ENCODE results near the gene SLC9A3. TPM values are rescaled to one million over a fixed set of nuclear protein-coding genes. Genes with fewer than 3 reads are reported as not detected.

SLC9A3 gene
- total RNA-seq, 1 donor from 2014 or later, result 0.79 TPM

- no peak for DNase-seq (ENCODE audit: low read depth in 2 of 2)
These were observed 91.9 kb downstream of the SLC9A3 start for GRCh38 chr5:432201-432927.

GRCh38 chr5:431711-432050 is 92.6 kb downstream of the SLC9A3 start:
- no peak for DNase-seq (ENCODE audit: low read depth in 2 of 2)

DNA sequence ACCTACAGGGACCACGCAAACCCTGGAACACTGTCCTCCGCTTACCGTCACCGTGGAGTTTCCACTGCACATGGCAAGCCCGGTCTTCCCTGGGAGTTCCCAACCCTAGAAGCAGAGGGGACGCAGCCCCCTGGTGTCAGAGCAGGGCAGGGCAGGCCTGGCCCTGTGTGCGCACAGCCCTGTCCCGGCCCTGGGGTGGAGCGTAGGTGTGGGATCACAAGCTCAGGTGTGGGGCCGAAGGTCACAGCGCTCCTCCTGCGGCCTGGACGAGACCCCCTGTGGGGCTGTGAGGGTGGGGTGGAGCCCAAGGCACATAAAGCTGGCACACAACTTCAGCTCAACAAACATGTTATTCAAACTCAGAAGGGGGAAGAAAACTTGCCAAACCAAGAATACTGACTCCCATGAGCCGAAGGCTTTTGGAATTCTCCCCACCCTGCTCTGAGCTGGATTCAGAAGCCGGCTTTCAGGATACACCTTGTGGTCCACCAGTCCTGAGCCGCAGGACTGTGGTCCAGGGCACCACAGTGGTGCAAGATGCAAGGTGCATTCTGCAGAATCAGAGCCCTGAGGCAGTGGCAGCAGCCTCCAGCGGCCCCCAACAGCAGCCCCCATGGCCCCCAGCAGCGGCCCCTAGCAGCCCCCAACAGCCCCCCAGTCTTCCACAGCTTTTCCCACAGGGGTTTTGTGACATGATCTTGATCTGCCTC is 93.1 kb downstream of the SLC9A3 start:
- peak; percentile 70 to 86 for DNase-seq (ENCODE audit: low read depth in 2 of 2)

GRCh38 chr5:430214-430925 is 93.9 kb downstream of the SLC9A3 start:
- DNase-seq (ENCODE audit: low read depth in 2 of 2), result no peak

DNA sequence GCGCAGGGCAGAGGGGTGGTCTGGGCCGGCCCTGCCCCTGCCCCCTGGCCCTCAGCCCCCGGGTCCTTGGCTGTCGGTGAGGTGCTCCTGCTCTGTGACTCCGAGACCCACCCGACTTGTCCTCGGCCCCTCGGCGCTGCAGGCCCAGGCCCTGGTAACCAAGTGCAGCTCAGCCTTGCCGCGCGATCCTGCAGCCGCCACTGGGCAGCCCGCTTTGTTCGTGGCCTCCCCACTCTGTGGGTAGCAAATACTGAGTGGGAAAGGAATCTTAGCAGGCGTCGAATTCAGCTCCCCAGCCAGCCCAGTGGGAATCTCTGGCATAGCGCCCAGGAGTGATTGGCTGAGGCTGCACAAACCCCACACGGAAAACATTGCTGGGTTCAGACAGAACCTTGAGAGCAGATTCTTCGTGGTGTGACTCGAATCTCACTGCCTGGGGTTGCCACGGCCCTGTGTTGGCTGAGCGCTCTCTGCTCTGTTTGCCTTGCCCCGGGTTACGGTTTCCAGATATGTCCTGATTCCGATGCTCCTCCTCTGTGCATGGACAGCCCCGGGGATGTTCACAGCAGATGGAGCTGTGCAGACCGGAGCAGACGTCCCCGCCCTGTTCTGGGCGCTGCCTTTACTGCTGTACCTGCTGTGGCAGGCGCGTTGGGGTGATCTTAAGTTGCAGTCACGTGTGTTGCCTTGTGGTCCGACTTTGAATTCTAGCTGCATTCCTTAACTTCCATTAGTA is 94.6 kb downstream of the SLC9A3 start:
- DNase-seq (ENCODE audit: low read depth in 2 of 2), result no peak

DNA sequence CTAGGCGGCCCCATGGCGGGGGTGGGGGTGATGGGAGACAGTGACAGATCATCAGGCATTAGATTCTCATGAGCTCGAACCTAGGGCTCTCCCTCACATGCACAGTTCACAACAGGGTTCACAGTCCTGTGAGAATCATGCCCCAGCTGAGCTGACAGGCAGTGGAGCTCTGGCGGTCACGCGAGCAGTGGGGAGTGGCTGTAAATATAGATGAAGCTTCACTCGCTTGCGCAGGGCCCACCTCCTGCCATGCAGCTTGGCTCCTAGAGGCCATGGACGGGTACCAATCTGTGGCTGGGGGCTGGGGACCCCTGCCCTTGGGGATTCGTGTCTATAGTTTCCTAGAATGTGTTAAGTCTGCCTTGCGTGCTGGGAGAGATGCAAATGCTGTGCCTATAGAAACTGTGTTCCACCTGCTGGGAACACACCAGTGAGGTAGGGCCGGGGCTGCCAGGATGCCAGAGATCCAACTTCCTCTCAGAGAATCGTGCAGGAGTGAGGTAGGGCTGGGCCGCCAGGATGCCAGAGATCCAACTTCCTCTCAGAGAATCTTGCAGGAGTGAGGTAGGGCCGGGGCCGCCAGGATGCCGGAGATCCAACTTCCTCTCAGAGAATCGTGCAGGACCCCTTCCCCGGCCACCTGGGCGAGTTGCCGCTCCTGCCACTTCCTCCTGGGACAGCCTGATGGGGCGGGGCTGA is 95.3 kb downstream of the SLC9A3 start:
- DNase-seq (ENCODE audit: low read depth in 2 of 2), result no peak

- no peak for DNase-seq (ENCODE audit: low read depth in 2 of 2)
These were observed 96.0 kb downstream of the SLC9A3 start for GRCh38 chr5:428219-428618.

- DNase-seq (ENCODE audit: low read depth in 2 of 2), result no peak
These were observed 96.7 kb downstream of the SLC9A3 start for GRCh38 chr5:427415-428087.

DNA sequence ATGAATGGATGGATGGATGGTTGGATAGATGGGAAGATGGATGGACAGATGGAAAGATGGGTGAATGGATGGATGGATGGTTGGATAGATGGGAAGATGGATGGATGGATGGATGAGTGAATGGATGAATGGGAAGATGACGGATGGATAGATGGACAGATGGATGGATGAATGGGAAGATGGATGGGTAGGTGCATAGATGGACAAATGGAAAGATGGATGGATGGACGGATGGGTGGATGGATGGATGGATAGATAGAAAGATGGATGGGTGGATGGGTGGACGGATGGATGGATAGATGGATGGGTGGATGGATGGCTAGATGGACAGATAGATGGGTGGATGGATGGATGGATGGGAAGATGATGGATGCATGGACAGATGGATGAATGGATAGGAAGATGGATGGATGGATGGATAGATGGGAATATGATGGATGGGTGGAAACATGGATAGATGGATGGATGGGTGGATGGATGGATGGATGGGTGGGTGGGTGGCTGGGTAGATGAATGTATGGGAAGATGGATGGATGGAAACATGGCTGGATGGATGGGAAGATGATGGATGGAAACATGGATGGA is 97.8 kb downstream of the SLC9A3 start:
- DNase-seq (ENCODE audit: low read depth in 2 of 2), result no peak

DNA sequence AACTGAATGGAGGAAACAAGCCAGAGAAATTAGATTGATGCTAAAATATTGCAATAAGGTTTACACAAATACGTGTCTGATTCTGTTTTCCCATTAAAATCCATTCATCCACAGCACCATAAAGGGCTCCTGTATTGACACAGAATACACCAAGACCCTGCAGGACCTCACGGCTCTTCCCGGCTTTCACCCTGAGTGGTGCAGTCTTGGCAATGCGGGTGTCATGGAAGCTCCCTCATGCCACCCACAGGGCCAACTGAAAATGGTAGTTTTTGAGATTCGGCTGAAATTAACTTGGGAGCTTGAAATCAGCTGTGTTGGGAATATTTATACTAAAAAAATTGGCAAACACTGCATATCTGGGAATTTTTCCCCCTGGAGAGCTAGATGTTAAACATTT is 98.5 kb downstream of the SLC9A3 start:
- DNase-seq (ENCODE audit: low read depth in 2 of 2), result peak; percentile 59 to 60

GRCh38 chr5:424301-425110 is 99.7 kb downstream of the SLC9A3 start:
- DNase-seq (ENCODE audit: low read depth in 2 of 2), result no peak

DNA sequence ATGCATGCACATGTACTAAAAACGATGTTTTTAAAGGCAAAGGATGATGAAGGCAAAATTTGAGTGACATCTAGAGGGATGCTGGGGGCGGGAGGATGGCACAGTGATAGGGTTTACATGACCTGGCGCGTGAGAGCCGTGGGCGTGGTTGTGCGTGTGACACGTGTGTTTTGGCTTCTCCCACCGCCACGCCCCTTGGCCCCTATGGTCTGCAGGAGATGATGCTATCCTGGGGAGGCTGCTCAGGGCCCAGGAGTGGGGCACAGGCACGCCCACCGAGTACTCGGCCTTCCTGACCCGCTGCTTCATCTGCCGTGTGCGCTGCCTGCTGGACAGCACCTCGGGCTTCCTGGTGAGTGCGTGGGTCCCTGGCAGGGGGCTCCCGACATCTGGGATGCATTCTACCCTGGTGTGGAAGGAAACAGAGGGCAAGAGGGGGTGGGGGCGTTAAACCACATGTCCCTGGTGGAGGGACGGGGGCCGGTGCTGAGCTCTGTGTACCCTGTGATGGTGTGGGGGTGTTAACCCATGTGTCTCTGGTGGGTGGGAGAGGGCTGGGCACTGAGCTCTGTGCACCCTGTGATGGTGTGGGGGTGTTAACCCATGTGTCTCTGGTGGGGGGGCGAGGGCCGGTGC is 100.5 kb downstream of the SLC9A3 start:
- DNase-seq (ENCODE audit: low read depth in 2 of 2), result no peak

DNA sequence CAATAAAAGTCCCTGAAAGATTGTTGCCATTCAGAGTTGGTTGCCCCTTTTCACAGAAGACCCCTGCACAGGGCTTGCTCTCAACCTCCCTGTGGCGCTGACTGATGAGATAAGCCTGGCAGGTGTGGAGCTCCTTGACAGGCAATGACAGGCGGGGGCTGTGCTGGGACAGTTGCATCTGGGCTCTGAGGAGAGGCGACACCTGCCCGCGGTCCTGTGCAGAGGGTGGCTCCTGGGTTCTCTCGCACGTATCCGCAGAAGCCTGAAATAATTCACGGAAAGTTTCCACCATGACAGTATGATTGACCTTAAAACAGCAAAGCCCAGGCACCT is 101.0 kb downstream of the SLC9A3 start:
- DNase-seq (ENCODE audit: low read depth in 2 of 2), result no peak

DNA sequence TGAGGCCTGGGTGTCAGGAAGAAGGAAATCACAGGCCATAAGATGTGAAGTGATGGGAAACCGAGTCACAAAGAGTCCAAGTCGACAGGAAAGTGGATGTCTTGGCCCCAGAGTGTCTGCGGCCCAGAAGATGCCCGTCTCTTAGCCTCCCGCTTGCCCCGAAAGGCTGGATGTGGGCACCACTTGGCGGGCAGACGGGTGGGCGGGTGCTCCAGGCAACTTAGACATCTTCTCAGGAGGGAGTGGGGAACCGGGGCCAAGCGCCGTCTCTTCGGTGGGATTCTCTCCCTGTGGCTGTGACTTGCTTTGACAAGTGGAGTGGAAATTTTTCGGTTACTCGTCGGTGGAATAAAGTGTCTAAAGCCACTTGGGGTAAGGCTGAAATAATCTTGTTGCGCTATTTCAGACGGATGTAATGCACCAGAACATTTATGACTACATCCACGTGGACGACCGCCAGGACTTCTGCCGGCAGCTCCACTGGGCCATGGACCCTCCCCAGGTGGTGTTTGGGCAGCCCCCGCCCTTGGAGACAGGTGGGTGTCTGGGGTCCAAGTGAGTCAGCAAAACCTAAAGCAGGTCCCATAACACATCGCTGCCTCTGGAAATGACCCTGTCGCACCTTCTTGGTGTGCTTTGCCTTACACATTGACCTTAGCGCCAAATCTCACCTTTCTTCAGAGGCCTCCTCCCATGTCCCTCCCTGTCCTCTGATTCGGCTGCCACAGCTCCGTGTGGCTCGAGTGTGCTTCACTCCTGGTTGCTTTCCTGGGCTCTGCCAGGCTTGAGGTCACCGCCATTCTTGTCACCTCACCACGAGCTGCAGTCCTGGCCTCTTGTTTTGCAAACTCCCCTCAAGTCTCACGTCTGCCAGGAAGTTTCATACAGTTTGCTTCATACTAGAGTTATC is 101.7 kb downstream of the SLC9A3 start:
- no peak for DNase-seq (ENCODE audit: low read depth in 2 of 2)

DNA sequence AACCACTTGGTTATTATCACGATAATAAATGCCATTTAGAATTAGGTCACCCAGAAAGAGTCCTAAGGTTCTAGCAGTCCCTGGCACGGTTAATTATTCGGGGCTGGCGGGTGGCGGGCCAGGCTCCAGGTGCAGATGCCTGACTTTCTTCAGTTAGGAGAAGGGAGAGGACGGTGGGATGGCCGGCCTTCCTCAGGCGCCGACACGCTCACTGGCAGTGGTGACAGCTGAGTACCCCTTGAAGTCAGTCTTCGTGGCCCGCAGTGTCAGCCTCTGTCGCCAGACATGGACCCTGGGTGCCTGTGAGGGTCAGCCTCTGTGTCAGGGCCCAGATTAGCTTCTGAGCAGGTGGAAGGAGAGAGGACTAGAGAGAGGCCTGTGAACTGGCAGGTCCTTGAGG is 102.3 kb downstream of the SLC9A3 start:
- DNase-seq (ENCODE audit: low read depth in 2 of 2), result no peak

DNA sequence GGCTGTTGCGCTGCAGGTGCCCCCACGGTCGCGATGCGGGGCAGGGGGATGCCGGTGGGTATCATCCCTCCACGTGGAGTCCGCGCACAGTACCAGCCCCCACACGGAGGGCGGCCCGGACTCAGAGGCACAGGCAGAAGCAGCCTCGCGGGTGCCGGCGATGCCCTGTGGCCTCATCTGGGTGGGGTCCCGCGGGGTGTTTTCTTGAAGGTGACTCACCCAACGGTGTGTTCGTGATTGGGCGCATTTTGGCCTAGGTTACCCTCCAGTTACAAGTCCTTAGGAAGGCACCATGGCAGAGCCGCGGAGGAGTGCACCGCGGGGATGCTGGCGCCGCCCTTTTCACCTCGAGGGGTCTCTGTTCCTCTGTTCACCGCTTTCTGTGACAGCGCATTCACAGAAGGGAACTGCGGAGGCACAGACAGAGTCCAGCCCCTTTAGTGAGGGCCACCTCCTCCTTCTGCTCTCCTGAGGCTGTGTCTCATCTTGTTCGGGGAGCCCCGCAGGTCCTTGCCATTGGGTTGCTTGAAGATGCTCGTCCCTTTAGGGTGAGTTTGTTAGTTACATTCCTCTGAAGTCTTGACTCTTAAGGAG is 102.9 kb downstream of the SLC9A3 start:
- DNase-seq (ENCODE audit: low read depth in 2 of 2), result no peak

DNA sequence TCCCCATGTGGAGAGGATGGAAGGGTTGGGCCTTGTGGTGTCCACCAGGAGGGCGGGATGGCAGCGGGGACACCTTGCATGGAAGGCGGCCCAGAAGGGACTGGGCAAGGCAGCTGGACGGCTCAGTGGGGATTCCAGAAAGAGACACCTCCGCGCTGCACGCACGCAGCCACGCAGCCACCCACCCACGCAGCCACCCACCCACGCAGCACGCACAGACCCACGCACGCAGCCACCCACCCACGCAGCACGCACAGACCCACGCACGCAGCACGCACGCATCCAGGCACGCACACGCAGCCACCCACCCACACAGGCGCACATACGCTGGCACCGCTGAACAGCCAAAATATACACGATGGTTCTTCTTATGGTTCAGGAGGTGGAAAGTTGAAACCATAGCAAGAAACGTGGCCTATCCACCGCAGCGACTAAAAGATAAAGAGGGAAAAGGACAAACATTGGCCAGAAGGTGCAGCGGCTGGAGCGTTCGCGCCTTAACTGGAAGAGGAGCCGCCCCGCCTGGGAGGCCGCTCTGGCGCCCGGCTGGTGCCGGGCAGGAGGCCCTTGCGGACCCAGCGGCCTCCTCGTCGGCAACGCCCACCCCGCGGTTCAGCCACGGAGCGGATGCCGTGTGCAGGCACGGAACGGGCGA is 103.5 kb downstream of the SLC9A3 start:
- no peak for DNase-seq (ENCODE audit: low read depth in 2 of 2)
